Stimulated activated naive CD8-positive, alpha-beta T cell treated with anti-CD3 and anti-CD28 coated beads, Interleukin-15, Interleukin-2, amounts not matched to agents 100 U/mL and 50 U/mL, for 24 hours (primary cell): ENCODE data around the gene RNF121.

Experiments used
- ATAC-seq: fragments of 150-1000 bp; cut with Tn5 transposase; one replicate; pipeline ENCODE4 v1.10.0; 2021
- DNase-seq: peaks from one replicate; pipeline ENCODE4 v3.0.0; 2021

RNF121 gene

GRCh38 chr11:72006309-72007088 lies 77.7 kb downstream of the RNF121 start:
- ATAC-seq (no peak), DNase-seq (no peak)

- ATAC-seq (no peak), DNase-seq (no peak)
Observed at GRCh38 chr11:72007089-72007476, 78.2 kb downstream of the RNF121 start.

DNA sequence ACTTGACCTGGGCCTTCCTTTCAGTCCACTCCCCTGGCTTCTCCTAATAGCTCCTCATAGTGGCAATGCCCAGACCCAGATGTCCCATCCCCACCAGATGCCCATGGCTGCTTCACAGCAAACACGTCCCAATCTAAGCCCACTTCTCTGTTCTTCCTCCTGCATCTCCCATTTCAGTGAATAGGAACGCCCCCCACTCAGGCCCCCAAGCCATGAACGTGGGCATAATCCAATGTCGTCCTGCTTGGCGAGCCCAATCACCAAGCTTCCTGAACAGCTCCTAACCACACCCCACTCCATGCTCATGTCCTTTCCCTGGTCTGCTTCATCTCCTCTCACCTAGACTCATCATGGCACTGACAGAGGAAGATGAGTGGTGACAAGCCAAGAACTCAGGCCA lies 78.7 kb downstream of the RNF121 start:
- ATAC-seq (no peak), DNase-seq (no peak)

GRCh38 chr11:72008728-72009127 lies 79.9 kb downstream of the RNF121 start:
- DNase-seq: no peak
- no peak for ATAC-seq

- ATAC-seq (no peak), DNase-seq (no peak)
Observed at GRCh38 chr11:72009156-72009555, 80.3 kb downstream of the RNF121 start.

DNA sequence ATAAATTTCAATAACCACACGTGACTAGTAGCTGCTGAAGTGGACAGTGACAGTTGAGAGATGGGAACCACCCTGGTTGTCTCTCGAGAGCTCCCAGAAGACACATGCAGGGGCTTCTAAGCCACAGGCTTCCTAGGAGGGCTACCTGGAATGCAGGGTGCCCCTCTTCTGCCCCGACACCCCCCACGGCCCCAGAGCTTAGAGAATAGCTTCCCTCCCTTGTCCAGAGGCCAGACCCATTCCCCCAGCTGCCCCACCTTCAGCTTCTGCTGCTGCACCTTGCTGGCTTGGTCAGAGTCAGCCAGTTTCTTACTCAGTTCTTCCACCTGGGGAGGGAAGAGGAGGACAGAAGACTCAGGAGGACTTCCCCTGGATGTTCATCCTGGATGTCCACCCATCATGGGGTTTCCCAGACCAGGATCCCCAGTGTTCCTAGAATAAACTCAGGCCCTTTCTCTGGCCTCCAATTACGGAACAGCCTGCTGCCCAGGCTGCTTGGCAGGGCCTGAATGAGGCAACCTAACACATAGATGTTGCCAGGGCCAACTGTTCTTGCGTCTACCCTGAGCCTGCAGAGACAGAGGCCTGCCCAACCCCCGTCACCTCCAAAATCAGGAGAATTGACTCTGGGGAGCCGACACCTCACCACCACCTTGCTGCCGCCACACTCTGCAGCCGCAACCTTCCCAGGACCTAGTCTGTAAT lies 81.8 kb downstream of the RNF121 start:
- ATAC-seq (no peak), DNase-seq (no peak)

DNA sequence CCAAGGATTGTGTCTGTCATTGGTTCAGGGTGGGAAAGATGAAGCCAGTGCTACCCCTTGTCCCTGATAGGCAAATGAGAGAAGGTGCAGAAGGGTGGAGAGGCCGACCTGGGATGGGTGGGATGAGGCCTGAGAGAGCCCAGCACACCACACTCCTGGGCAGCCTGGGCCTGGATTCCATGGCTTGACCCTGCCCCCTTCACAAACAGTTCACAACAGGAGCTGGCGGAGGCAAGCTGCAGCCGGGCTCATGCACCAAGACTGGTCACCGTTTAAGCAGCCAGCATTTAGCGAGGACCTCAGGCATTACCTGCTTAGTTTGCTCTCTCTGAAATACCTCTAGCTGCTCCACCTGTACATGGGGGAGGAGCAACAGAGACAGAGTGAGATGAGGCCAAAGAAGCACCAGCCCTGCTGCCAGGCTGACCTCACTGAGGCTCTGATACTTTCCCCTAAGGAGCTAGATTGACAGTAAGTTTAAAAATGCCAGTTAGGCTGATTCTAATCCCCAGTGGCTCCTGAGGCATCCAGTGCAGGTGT lies 83.3 kb downstream of the RNF121 start:
- no peak for ATAC-seq

DNA sequence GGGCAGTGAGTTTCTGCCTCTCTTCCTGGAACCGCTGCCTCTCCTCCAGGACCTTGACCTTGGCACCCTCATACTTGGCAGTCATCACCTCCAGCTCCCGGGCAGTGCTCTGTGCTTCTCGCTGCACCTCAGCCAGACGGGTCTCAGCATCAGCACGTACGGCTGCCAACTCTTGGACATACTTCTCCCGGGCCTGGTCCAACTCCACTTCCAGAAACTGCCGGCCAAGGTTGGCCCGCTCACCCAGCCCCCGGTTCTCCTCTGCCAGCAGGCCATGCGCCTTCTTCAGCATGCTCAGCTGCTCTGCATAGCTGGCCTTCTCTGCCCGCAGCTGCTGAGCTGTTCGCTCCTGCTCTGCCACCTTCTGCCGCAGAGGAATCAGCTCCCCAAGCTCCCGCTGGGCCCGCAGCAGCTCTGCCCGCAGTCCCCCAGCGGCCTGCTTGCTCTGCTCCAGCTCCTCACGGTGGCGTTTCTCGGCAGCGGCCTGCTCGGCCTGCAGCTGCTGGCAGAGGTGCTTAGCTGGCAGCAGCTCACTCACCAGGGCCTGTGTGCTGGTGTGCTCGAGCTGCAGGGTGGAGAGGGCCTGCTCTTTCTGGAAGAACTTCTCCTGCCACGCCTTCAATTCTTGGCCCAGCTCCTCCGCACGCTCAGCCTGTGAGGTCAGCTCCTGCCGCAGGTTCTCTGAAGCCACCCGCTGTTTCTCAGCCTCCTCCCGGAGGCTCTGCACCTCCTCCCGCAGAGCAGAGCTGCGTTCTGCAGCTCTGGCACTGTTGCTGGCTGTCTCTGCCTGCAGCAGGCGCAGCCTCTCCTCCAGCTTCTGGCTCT lies 84.3 kb downstream of the RNF121 start:
- DNase-seq: no peak
- ATAC-seq: no peak

More for the DNA sequence above, 83.3 kb downstream of the RNF121 start:
- no peak for DNase-seq

DNA sequence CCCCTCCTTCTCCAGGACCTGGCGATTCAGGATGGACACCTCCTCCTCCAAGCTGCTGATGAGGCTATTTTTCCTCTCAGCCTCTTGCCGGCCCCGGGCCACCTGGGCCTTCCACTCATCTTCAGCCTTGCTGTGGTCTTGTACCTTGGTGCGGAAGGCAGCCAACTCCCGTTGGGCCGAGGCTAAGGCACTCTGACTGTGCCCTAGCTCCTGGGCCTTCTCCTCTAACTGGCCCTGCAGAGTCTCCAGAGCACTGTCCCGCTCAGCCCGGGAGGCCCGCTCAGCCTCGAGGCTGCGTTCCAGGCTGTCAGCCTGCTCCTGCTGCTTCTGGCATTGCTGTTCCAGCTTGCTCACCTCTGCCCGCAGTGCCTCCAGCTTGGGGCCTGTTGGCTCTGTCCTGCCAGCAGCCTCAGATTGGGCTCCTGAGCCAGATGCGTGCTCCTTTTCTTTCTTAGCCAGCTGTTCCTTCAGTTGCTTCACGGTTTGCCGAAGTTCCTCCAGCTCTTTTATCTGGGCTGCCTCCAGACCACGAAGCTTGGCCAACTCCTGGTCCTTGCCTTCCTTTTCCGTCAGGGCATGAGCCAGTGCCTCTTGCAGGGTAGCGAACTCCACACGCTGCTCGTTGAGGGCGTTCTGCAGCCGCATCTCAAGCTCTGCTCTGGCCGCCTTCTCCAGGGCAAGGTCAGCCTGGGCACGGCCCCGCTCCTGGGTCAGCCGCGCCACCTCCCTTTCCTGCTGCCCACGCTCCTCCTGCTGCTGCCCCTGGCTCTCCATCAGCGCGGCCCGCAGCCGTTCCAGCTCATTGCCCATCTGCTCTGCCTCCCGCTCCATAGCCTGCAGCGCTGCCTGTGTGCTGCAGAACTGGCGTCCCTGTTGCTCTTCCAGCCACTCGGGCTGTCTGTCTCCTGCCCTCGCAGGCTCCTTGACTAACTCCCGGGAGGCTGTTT lies 85.2 kb downstream of the RNF121 start:
- ATAC-seq: no peak
- no peak for DNase-seq

GRCh38 chr11:72014761-72015320 lies 86.0 kb downstream of the RNF121 start:
- no peak for ATAC-seq
- DNase-seq: no peak

DNA sequence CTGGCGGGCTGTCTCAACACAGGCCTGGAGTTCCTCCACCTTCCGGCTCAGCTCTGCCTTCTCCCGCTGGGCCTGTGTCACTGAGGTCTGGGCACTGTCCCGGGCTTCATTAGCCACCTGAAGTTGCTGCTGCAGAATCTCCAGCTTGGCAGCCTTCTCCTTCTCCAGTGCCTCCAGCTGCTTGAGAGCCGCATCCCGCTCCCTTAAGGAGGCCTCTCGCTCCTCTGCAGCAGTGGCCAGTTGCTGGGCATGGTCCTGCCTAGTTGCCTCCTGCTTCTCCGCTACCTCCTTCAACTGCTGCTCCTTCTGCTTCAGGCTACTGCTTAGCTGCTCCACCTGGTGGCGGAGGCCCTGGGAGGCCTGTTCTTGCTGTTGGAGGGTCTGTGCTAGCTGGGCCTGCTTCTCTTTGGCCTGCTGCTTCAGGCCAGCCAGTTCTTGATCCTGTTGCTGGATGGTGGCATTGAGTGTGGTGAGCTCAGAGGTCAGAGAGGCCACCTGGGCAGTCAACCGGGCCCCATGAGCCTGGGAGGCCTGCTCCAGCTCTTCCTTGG lies 86.7 kb downstream of the RNF121 start:
- DNase-seq (no peak), ATAC-seq (no peak)

- no peak for ATAC-seq
- DNase-seq: no peak
Observed at GRCh38 chr11:72018171-72018570, 89.3 kb downstream of the RNF121 start.

- DNase-seq: no peak
- no peak for ATAC-seq
Observed at GRCh38 chr11:72023335-72023734, 94.5 kb downstream of the RNF121 start.

GRCh38 chr11:72024069-72024754 lies 95.4 kb downstream of the RNF121 start:
- DNase-seq (no peak), ATAC-seq (no peak)

- ATAC-seq (no peak), DNase-seq (no peak)
Observed at GRCh38 chr11:72026090-72026489, 97.2 kb downstream of the RNF121 start.

GRCh38 chr11:72030472-72031045 lies 101.7 kb downstream of the RNF121 start:
- ATAC-seq (no peak), DNase-seq (no peak)

DNA sequence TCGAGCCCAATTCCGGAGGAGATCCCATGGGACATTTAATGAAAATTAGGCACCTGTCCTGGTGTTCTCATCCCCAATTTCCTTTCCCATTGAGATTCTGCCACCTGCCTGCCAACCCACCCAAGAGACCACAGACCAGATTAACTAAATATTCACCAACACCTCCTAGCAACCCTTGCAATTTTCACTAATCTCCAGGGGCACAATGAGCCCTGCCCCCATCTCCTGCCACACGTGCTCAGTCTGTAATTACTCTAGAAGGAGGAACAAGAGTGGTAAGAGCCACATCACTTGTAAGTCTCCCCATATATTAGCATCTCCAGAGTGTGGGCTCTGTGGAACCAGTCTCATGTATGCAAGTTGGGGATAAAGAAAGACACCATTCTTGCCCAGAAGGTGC lies 107.8 kb downstream of the RNF121 start:
- DNase-seq: no peak
- ATAC-seq: no peak

DNA sequence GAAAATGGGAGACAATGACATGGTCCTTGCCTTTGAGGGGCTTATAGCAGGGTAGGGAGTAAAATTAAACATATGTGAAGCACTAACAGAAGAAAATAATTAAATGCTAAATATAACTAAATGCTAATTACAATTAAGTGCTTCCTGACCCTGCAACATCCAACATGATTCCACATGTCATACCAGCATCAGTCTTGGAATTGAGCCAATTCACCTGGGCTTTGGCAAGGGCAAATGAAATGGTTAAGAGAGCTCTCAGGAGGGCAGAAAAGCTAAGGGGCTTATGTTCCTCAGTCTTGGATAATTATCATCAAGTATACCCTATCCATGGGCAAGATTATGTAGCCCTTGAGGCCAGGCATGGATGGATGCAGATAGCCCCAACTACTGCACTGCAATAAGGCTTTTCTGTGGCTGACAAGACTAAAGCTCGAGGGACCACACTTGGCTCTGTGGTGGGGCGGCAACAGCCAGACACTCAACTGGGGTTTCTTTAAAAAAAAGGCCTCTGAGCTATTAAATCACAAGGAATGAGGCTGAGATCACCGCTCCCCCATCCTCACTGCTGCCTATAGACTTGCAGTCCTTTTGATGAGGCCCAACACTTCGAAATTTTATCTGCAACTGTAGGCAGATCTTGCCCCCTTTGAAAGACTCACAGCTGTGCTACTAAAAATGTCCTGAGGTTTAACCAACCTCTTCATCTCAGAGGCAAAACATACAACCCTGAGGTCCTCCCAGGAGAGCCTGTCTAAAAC lies 108.9 kb downstream of the RNF121 start:
- DNase-seq: no peak
- no peak for ATAC-seq

DNA sequence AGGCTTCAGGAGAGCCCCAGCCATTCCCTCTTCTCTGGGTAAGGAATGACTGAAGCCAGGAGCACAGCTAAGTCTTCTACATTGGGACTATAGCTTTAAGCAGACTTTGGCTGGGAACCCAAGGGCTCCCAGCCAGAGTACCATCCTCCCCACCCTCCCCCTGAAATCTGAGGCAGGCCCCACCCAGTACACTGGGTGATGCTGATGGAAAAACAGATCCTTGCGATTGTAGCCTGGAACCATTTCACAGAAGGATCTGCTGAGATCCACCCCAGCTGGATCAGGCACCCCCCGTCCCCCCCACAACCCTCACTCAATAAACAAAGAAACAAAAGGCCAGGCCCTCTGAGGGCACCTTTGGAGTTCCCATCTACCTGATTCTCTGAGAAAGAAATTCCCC lies 109.6 kb downstream of the RNF121 start:
- ATAC-seq: no peak
- DNase-seq: no peak
